GM18951 (cell line): Measurements from ENCODE around the gene BASP1.

ENCODE experiments used
- POLR2A ChIP-seq: IDR thresholded peaks from 4 replicates; pipeline ENCODE4 v1.6.1; 2011; ENCODE audit warnings: mild to moderate bottlenecking; ENCODE audit not compliant: insufficient read length, insufficient read depth; ENCODE audit errors: extremely low read depth
- in situ Hi-C: fragments of 300-500 bp; cut with MboI; formaldehyde crosslinking; loops from one replicate; pipeline ENCODE4 v1.12.0; 2022; ENCODE audit warnings: low sequenced_read_pairs, mixed read lengths, inconsistent platforms; ENCODE audit not compliant: unreplicated experiment

BASP1 gene

DNA sequence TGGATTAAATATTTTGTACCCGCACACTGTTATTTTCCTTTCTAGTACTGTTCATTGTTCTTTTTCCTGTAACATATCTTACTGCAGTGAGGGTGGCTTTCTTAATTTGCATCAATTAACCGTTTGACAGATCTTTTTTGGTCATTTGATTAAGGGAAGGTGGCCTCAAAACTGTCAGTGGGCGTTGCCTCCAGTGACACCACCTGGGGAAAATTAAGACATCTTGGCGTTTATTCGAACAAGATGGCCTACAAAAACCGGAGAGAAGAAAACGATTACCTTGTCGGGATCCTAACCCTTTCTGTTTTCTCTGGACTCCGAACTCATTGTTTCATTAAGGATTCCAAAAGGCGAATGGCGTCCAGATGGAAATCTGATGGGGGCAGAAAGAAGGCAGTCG lies 2.0 kb downstream of the BASP1 start:
- no peak for TF ChIP-seq POLR2A
- in situ Hi-C loops: loop anchor here (10.0 to 25.0 kb wide), 2 partner anchors 393 to 1085 kb away; partner anchors contain the start of genes TAF11L11 and TAF11L12

DNA sequence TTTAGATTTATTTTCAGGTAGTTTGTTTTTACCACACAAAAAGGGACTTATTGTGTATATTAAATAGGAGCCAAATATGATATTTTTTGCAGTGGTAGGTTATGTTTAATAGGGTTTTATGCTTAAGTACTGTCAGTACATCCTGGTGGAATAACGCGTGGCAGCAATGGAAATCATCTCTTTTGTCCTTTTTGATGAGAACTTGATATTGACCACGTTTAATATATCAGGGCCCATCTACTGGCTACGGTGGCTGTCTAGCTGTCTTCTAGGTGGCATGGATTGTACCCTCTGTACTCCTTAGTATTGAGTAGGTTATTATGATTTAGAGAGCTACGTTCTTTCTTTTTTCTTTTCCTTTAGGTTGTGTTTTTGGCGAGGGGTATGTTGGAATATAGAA lies 2.6 kb downstream of the BASP1 start:
- TF ChIP-seq POLR2A: no peak
- in situ Hi-C loops: loop anchor here (10.0 to 25.0 kb wide), 3 partner anchors 55 to 1085 kb away; partner anchors contain the start of genes TAF11L11 and TAF11L12

DNA sequence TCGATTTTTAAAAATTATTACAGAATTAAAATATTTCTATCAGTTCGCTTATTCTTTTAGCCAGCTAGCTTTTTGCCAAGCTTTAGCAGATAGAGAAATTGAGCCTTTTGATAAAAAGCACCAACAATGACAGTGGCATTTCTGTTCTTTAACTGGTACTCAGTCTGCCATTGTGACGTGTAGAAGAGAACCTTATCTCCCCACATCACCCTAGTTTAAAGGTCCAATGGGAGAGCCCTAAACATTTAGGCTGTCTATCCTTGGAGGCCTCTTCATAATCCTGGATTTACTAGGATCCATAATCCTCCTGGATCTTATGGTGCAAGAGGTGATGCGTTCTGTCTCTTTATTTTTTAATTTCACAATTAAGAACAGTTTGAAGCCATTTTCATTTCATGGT lies 3.0 kb downstream of the BASP1 start:
- in situ Hi-C loops: loop anchor here (10.0 to 25.0 kb wide), 2 partner anchors 54 to 392 kb away; partner anchors contain the start of genes TAF11L11 and TAF11L12
- TF ChIP-seq POLR2A: no peak

DNA sequence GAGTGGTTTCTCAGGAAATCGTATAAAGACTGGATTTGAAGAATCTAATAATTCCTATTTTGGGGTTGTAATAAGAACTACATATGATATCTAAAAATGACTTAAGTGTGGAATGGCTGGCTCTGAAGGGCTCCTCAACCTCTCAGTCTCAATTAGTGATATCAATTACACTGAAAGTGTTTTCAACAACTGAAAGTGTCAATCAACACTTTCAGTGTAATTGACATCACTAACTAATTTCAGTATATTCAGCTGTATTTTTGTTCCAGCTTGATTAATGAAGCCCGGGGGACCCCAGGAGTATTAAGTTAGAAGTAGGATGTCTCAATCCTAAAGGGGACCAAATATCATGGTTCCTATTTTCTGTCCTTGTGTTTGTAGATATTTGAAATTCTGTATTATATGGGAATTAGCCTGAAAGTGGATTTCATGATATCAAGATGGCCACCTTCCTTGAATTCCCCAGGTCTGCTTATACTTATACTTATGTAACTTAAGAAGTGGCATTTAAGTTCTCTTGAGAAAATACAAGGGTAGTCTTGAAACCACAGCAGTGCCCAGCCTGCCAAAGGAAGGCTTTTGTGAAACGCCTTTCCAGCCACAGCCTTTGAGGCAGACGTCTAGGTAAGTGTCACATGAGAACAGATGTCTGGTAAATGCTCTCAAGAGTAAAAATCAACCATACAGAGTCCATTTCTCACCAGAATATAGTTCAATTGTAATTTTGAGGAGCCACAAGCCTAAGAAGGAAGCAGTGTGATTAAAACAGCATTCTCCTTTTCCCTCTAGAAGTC lies 4.6 kb downstream of the BASP1 start:
- in situ Hi-C loops: loop anchor here (10.0 to 25.0 kb wide), 2 partner anchors 53 to 390 kb away; partner anchors contain the start of genes TAF11L11 and TAF11L12

DNA sequence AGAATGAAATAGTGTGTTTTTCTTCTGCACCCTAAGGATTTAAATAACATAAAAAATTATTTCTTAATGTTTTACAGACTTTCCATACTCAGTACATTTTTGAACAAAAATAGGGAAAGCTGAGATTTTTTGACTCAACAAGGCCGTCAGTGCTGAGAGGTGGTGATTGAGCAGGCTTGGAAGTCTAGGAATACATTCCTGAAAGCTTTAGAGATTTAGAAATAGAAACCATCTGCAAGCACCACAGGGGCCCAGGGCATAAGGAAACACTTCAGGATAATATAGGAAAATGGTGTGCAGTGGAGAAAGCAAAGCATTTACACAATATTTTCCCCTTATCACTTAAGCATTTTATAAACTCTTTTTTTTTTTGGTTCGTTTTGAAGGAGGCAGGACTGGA lies 5.2 kb downstream of the BASP1 start:
- in situ Hi-C loops: loop anchor here (10.0 to 25.0 kb wide), 2 partner anchors 52 to 390 kb away; partner anchors contain the start of genes TAF11L11 and TAF11L12
- TF ChIP-seq POLR2A: no peak

More for the DNA sequence above, 4.6 kb downstream of the BASP1 start:
- TF ChIP-seq POLR2A: no peak

DNA sequence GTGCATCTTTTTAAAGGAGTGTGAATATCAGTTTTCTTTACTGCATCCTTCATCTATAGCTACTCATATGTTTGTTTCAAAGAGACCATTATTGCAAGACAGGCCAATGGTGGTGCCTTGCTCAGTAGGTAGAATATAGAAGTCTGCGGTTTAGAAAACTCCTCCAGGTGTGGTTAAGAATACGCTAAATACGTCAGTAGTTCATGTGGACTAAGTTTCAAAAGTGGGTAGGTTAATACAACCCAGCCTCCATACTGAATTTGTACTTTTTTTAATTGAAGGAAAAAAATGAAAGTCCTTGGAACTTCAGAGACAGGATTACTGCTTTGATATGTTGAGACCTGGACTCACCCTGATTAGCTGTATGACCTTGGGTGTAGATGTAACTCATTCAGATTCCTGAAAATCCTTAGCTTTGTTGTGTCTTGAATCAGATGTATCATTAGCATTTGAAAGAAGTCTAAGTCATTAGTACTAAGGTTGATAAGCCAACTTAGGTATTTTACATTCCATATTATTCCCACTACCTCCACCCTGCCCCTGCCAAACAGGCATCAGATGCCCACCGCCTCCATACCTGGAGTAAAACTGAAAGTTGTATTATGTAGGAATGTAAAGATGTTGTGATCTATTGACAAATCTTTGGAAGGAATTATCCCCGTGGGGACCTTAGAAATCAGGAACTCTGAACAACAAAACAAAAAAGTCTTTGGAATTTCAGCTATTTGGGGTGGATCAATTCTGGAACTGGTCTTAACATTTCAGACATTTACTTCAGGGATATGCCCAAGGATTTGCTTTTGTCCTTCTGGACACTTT lies 6.1 kb downstream of the BASP1 start:
- in situ Hi-C loops: loop anchor here (10.0 to 25.0 kb wide), 2 partner anchors 51 to 389 kb away; partner anchors contain the start of genes TAF11L11 and TAF11L12

DNA sequence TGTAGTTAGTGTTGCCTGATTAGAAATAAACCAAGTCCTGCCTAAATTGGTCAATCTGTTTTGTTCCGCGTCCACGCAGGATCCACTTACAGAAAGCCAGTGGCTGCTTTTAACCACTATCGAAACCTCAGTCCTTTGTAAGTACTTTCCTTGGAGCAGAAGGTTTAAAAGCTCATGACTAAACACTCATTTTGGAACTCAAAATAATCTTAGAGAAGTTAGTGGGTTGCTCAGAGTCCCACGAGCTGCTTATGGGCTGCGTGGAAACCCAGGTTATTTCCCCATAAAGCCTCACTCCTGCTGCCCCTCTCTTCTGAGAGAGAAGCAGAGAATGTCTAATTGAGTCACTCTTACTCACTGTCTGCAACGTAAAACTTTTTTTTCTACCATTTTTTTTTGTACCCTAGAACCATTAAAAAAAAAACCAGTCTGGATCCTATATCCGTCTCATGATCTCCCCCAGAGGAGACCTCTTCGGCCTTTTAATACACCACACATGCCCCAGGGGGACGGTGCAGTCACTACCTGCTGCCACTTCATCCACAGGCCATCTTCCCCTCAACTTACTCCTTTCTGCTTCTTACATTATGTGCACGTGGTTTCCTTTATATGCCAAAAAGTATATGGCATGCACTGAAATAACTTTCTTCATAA lies 7.6 kb downstream of the BASP1 start:
- in situ Hi-C loops: loop anchor here (10.0 to 25.0 kb wide), 2 partner anchors 50 to 387 kb away; partner anchors contain the start of genes TAF11L11 and TAF11L12
- TF ChIP-seq POLR2A: no peak

More for the DNA sequence above, 6.1 kb downstream of the BASP1 start:
- TF ChIP-seq POLR2A: no peak

DNA sequence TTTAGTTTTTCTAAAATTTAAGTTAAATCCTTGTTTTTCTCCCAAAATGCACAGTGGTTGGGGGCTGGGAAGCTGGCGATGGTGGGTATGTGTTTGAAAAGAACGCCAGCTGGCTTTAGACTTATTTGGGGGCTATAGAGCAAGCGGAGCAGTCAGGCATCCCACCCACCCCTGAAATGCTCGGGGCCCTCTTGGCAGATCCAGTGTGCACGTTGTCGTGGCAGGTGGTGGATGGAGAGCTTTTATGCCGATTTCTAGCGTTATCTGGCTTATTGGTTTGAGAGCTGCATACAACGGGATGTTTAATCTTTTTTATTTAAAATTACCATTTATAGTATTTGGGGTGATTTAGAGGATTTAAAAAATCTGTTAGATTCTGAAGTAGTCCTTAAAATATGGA lies 8.1 kb downstream of the BASP1 start:
- in situ Hi-C loops: loop anchor here (10.0 kb wide), 1 partner anchor 49 kb away; no protein-coding TSS in a partner anchor
- TF ChIP-seq POLR2A: no peak

DNA sequence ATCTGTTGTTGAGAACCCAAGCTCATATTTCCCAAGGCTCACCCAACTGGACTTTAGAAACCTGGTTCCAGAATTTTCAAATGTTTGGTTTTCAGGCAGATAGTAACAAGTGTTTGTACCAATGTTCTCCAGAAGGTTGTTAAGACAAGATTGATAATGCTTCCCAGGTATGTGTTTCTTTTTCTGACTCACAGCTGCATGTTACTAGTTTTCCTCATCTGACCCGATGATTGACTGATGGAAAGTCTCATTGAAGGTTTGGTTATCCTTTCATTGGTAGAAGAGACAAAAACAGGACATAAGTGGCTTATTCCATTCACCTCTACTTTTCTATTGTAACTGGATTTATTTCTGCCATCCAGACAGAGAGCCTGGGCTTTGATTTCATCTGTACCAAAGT lies 10.4 kb downstream of the BASP1 start:
- no peak for TF ChIP-seq POLR2A
- in situ Hi-C loops: loop anchor here (10.0 kb wide), 1 partner anchor 47 kb away; no protein-coding TSS in a partner anchor

DNA sequence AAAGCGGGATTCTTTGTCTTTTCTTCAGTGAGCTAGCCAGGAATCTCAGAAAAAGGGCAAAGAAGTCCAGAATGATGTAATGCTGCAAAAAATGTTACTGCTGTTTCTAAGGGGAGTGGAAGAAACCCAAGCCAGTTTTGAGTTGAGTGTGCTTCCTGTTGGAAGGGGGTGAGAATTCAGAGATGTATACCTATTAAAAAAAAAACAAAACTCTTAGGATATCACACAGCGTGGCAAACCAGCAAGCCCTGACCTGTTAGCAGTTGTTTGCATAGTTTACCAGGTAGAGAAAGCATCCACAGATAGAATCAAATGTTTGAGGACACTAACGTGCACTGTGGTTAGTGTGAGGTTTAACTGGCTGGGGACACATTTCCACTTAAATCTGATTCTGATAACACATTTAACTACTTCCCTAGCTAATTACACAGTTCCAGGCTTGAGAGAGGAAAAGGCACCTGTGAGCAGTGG lies 11.4 kb downstream of the BASP1 start:
- TF ChIP-seq POLR2A: no peak
- in situ Hi-C loops: loop anchor here (10.0 kb wide), 1 partner anchor 46 kb away; no protein-coding TSS in a partner anchor

DNA sequence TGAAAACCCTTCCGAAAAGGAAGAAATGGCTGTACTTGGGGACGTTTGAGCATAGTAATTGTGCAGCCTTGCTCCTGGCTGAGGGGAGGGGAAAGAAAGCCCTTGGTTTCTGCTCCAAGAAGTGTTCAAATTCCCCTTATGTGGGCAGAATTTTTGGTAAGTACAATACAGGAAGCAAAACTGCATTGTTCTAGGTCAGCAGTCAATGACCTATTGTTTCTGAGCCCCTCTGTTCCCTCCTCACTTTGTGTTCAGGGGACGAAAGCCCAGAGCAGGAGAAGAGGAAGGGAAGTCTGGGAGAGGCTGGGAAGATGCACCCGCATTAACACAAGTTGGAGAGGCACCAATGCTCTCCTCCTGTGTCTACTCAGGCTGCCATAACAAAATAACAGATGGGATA lies 11.9 kb downstream of the BASP1 start:
- TF ChIP-seq POLR2A: no peak
- in situ Hi-C loops: loop anchor here (10.0 kb wide), 1 partner anchor 45 kb away; no protein-coding TSS in a partner anchor

DNA sequence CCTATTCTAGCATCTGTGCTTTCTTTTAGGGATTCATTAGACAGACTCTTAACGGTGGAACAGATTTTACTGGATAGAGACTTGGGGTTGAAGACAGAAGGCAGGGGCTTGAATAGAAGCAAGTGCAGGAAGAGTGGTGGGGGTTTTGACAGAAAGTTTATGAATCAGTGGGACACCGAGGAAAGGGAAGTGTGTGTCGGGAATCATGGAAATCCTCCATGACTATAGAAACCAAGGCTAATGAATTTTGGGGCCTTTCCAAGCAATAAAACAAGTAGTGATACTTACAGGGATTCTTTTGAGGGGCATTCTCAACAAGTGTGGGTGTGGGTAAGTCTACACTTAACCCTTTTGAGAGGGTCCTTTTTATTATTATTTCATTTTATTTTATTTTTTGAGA lies 12.8 kb downstream of the BASP1 start:
- TF ChIP-seq POLR2A: no peak
- in situ Hi-C loops: no loop called here
